ENCODE measurements around the gene REN. TPM values are rescaled to one million over a fixed set of nuclear protein-coding genes. Genes with fewer than 3 reads are reported as not detected.

The REN gene
- total and polyA plus RNA-seq, 2 of the 8 experiments (the other 6 are each of a cell fraction or from before 2014, with no cell fraction given) = 0.05 TPM; not detected in 1

- Histone ChIP-seq H2AK5ac (ENCODE audit: low read depth, low read length) (no peak overlapping the region), H2BK120ac (replicated peaks; ENCODE audit: low read depth, low read length) (no peak overlapping the region), H2BK20ac (ENCODE audit: low read length) (no peak overlapping the region), H4K91ac (replicated peaks; ENCODE audit: insufficient read length, low read length) (no peak overlapping the region), H4K8ac (ENCODE audit: extremely low read depth, insufficient read depth, low read length) (no peak overlapping the region; the same call in 1 of the 2 replicates), H2AFZ (ENCODE audit: low read length) (no peak overlapping the region), H3K14ac (ENCODE audit: insufficient read length) (no peak overlapping the region), H3K4ac (replicated peaks; ENCODE audit: insufficient read length, low read depth, low read length) (no peak overlapping the region), H3K23ac (ENCODE audit: insufficient read length) (no peak overlapping the region), H3K27ac (ENCODE audit: low read depth, low read length) (no peak overlapping the region), H3K18ac (ENCODE audit: extremely low read depth, low read length) (no peak overlapping the region), H3K27me3 (replicated peaks in 1 of 4; ENCODE audit: control insufficient read depth in 3 of 4, extremely low read depth in 1 of 4, insufficient read depth in 3 of 4, low read length in 3 of 4) (no peaks in the 10 kb centered on the region; a peak in 1 of 7 replicates), H3K23me2 (ENCODE audit: low read depth, low read length) (no peaks in the 10 kb centered on the region), H3K4me2 (ENCODE audit: insufficient read depth in 1 of 2, low read depth in 2 of 2, low read length in 2 of 2) (no peak overlapping the region), H3K9me3 (ENCODE audit: insufficient read depth in 2 of 2, low read depth in 1 of 2, low read length in 1 of 2) (no peaks in the 10 kb centered on the region), H4K5ac (ENCODE audit: insufficient read length, low read depth, low read length) (no peak overlapping the region), H3K9ac (replicated peaks in 1 of 4; ENCODE audit: extremely low read depth in 1 of 4, low read depth in 3 of 4, low read length in 3 of 4) (no peak overlapping the region), H4K20me1 (replicated peaks in 1 of 2; ENCODE audit: control insufficient read depth in 1 of 2, insufficient read depth in 2 of 2, low read length in 2 of 2) (peaks cover 8 to 24% of the 10 kb centered on the region in 2 experiments), H3K4me3 (ENCODE audit: extremely low read depth in 1 of 4, insufficient read depth in 2 of 4, low read depth in 3 of 4, low read length in 4 of 4) (no peak overlapping the region), H3K79me2 (ENCODE audit: control insufficient read depth in 1 of 2, insufficient read depth in 2 of 2, low read length in 2 of 2) (peaks cover 0 to 15% of the 10 kb centered on the region in 2 experiments; a peak in 2 of 4 replicates), H3K56ac (replicated peaks; ENCODE audit: insufficient read length, low read depth, low read length) (no peak overlapping the region), H2BK15ac (ENCODE audit: low read length) (0 out of 2 replicates have a peak overlapping the region, but pooled peaks have one; percentile 72), H3K79me1 (ENCODE audit: low read depth, low read length) (peaks cover 14% of the 10 kb centered on the region), H3K36me3 (ENCODE audit: control insufficient read depth in 2 of 4, insufficient read depth in 4 of 4, low read length in 3 of 4) (peaks cover 19 to 89% (median 68%) of the 10 kb centered on the region in 4 experiments), H2BK12ac (ENCODE audit: low read depth, low read length) (no peak overlapping the region), H2BK5ac (ENCODE audit: low read depth, low read length) (no peak overlapping the region), H3K4me1 (replicated peaks in 1 of 4; ENCODE audit: control insufficient read depth in 3 of 4, insufficient read depth in 4 of 4, low read length in 3 of 4) (peaks cover 0 to 12% (median 2%) of the 10 kb centered on the region in 4 experiments; a peak in 4 of 7 replicates)
- 93% methylated on average over 16 of the region's 17 CpGs; no CpG with 5 or more reads in 1 of the 2 experiments for WGBS, 2 experiments (ENCODE audit: extremely low coverage in 1 of 2, insufficient coverage in 1 of 2, insufficient read length in 1 of 2, insufficient replicate concordance in 2 of 2, low coverage in 1 of 2, low lambda C conversion rate in 2 of 2, missing lambda C conversion rate in 1 of 2)
- DNase-seq (ENCODE audit: low read depth in 1 of 2, low spot score in 2 of 2) (no peak), FAIRE-seq (no peak)
- TF ChIP-seq NANOG (IDR thresholded peaks at IDR 0.05; ENCODE audit: insufficient read depth, low read depth, low read length, poor library complexity, severe bottlenecking) = no peak
- TF ChIP-seq KDM1A (IDR thresholded peaks at IDR 0.05; ENCODE audit: borderline replicate concordance, low read length) = no peak
- TF ChIP-seq CREB1 (IDR thresholded peaks at IDR 0.05) = no peak
- no peak for TF ChIP-seq ATF3 (IDR thresholded peaks at IDR 0.05; ENCODE audit: insufficient read depth, low read depth, low read length)
- CTCF ChIA-PET (ENCODE audit: partially characterized antibody) = interaction anchor here (1.0 to 10.7 kb wide), 11 partner anchors 8 to 259 kb away, joined by 3 to 107 read pairs (median 5); partner anchors contain the start of gene SOX13
- POLR2A ChIA-PET (ENCODE audit: partially characterized antibody) = interaction anchor here (1.0 to 13.3 kb wide), 3 partner anchors 9 to 255 kb away, joined by 3 to 174 read pairs (median 14); partner anchors contain the start of gene SNRPE
Measured at GRCh38 chr1:204121840-204122555, 44.1 kb downstream of the REN start.
